CD4-positive, alpha-beta T cell treated with Interleukin-17A for 4 hours (primary cell): ENCODE measurements around the gene NLGN1.

Source experiments
- DNase-seq: peaks from one replicate; pipeline ENCODE4 v3.0.0-alpha.2; 2020; ENCODE audit warnings: mixed read lengths

Gene NLGN1

DNA sequence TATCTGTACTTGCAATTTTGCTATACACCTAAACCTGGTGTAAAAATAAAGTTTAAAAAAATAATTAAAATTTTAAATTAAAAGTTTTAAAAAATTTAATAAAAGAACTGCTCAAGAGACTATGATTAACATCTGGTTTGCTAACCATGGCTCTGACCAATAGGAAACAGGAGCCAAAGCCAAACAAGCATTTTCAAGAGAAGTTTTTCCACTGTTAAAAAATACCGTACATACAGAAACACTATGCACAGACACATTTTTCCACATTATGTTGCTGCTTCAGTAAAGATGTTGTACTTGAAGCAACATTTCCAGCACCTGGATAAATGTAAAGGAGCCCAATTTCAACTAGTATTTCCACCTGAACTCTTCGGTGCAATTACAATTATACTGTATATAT lies 917.7 kb downstream of the NLGN1 start:
- no peak for DNase-seq

DNA sequence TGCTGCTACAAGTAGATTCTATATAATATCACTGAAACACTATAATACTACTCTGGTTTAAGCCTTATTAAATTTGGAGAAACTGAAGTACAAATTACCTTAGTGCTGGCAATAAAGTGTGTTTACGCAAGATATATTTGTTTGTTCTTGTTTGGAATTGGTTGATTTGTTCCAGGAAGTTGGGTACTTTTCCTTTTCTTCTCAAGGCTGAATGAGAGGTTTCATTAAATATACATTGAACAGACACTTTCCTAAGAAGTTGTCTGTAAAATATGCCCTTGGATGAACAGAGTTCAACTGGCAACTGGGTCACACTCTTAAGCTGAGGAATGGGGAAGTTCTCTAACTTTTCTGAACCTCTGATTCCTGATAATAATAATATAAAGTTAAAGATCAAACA lies 919.5 kb downstream of the NLGN1 start:
- DNase-seq = no peak

DNA sequence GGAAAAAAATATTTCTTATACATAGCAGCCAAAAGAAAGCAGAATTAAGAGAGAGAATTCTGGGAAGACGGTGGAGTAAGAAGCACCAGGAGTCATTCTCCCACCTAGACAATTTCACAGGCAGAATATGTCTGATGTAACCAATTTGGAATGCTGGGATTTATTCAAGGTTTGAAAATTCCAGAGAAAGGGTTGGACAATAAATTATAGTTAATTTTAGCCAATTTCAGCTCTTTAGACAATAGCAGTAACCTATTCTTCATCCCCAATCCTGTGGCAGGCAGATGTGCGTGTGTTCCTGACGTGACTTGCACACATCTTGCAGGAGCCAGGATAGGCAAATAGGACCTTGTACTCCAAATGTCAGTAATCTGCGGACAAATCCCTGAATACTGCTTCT lies 920.6 kb downstream of the NLGN1 start:
- no peak for DNase-seq

DNA sequence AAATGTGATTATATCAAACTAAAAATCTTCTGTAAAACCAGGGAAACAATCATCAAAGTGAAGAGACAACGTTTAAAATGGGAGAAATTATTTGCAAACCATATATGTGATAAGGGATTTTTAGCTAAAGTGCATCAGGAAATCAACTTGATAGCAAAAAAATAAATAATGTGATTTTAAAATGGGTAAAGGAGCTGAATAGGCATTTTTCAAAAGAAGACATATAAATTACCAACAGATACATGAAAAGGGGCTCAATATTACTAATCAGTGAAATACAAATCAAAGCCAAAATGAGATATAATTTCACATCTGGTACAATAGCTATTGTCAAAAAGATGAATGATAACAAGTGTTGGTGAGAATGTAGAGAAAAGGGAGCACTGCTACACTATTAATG lies 924.0 kb downstream of the NLGN1 start:
- DNase-seq = no peak

DNA sequence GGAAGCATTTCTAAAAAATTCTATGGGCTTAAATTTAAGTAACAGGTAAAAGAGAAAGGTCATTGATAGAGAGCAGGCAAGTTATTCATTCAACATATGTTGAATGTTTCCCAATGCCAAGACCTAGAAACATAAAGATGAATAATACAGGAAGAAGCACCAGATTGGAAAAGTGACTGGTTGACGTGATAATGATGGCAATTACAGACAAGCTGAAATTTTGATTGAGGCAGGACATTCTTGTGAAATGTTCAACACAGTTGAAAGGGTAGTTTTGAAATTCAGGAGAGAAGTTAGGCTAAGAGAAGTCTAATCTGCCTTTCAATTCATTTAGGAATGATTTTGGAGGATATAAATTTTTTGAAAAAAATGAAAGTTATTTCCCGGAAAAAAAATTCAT lies 925.2 kb downstream of the NLGN1 start:
- no peak for DNase-seq

DNA sequence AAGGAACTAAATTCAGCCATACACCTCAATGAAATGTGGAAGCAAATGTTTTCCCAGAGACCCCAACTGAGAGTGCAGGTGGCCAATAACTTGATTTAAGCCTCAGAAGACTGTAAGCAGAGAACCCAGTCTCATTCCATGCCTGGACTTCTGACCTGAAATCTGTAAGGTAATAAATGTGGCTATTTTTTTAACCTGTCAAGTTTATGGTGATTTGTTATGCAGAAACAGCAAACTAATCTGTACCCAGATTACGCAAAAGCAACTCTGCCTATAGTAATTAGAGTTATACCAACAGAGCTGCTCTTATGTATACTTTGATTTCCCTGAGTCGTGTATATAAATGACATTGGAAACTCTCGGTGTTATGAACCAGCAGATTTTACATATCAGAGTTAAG lies 927.6 kb downstream of the NLGN1 start:
- DNase-seq = no peak

DNA sequence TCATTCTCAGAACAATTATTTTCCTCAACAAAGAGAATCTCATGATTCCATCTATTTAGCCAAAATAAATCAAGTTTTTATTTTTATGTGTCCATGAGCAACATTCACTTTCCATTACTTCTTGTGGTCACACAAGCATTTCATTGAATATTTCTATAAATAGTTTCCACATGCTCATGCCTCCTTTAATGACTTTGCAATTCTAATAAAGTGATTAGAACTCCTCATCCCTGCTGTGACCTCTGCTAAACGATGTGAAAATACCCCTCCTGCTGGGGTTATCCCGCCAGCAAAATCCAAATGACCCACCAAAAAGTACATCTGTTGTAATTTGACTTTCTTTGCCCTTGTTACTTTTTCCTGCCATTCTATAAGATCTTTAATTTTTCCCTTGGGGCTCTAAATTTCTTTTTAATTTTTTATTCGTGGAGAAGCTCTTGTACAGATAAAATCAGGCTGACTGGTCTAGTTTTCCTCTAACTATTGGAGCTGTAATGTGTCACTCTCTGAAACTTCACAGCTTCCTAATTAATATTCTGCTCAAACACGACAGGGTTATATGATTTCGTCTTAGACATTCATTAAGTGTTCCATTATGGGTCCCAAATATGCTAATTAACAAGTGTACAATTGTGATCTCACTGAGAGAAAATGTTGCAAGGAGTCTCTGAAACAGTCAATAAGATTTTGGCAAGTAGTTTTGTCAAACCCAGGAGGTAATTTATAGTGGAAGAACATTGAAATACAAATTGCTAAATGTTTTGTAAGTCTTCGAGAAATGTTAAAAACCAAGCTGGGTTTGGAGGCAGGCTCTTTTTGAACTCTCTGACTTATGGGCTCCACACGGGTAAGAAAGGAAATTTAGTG lies 928.5 kb downstream of the NLGN1 start:
- no peak for DNase-seq

DNA sequence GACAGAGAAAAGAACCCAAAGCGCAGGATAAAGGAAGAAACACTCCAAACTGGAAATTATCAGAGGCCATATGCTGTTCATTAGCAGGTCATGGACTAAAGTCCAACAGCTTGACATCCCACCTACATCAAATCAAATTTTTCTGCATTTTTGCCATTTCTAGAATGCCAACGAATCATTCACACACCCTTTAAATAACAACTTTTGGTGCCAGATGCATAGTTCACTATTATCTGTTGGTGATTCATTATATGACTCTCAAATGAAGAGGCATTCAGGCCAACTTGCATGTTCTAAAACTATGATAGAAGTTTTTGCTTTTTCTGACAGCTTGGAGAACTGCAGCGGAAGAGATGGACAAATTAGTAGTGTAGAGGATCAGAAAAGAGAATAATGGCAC lies 931.8 kb downstream of the NLGN1 start:
- DNase-seq = no peak

DNA sequence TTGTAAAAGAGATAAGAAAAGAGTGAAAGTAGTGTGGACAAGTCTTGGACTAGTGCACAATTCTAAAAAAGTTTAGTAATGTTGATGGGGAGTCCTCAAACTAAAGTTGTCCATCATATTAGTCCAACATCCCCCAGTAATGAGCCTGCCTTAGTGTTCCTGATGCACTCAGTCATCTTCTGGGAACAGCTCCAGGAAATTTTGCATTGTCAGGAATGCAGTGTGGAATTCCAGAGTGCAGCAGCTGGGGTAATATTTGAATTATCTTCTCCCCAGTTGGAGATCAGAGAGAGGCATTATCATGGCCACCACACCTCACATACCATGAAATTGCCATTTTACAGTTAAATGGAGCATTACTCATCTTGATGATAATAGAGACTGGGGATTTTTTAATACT lies 932.8 kb downstream of the NLGN1 start:
- no peak for DNase-seq

DNA sequence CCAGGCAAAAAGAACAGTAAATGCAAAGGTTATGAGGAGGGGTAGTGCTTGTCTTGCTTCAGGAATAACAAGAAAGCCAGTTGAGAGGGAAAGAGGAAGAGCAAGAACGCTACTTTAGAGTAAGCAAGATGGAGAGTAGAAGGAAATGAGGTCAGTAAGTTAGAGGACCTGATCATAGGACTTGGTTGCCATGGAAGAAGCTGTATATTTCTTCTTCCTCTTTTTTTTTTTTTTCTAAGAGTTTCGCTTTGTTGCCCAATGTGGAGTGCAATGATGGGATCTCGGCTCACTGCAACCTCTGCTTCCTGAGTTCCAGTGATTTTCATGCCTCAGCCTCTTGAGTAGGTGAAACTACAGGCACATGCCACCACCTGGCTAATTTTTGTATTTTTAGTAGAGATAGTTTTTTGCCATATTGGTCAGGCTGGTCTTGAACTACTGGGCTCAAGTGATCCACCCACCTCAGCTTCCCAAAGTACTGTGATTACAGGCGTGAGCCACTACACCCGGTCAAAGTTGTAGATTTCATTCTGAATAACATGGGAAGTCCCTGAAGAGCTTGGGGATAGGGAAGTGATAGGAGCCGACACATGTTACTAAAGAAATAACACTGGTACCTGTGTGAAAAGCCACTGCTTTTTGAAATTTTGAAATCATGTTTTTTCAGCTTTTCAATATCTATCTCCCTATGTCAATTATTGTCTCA lies 933.7 kb downstream of the NLGN1 start:
- DNase-seq = no peak

DNA sequence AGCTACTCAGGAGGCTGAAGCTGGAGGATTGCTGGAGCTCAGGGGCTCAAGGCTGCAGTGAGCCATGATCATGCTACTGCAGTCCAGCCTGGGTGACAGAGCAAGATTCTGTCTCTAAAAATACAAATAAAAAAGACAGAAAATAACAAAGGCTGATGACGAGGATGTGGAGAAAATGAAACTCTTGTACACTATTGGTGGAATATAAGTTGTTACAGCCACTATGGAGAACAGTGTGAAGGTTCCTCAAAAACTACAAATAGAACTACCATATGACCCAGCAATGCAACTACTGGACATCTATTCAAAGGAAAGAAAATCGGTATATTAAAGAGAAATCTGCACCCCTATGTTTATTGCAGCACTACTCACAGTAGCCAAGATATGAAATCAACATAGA lies 934.8 kb downstream of the NLGN1 start:
- DNase-seq = no peak

DNA sequence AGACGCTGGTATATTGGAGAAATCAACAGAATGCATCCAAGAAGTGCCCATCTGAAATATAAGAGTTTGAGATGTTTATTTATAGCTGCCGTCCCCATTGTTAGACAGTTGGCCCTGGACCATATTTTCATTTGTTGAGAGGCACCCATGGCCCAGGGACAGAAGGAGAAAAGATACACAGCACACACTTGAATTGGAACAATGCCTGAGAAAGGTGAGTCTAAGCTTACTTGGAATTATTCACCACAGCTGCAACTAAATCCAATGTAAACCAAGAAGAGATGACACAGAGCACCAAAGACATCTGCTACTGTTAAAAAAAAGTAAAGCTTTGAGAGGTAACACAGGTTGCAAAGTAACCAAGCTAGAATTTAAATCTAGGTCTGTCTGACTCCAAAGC lies 936.1 kb downstream of the NLGN1 start:
- DNase-seq = no peak

DNA sequence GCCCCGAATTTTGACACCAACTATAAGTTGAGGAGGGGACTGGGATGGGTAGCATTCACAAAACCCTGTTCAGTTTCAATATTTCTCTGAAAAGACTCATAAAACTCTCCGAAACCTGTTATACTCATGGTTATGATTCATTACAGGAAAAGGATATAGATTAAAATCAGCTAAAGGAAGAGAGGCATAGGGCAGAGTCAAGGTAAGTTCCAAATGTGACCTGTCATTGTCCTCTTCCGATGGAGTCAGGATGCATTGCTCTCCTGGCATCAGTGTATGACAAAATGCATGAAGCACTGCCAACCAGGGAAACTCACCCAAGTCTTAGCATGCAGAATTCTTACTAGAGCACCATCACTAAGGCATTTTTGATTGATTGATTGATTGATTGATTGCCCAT lies 936.6 kb downstream of the NLGN1 start:
- no peak for DNase-seq

DNA sequence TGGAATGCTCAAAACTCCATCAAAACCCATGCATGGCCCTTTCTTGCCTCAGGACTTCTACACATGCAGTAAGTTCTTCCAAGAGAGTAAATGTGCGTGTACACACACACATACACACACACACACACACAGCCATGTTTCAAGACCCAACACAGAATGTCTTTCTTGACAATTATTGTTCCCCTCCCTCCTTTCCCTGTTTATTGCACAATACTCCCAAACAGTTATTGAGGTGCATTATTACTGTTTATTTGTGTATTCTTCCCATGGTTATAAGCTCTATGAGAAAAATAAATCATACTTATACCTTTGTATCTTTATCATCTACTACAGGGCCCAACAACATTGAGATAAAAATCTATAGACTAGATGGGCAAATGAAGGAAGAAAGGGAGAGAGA lies 937.8 kb downstream of the NLGN1 start:
- DNase-seq = no peak

DNA sequence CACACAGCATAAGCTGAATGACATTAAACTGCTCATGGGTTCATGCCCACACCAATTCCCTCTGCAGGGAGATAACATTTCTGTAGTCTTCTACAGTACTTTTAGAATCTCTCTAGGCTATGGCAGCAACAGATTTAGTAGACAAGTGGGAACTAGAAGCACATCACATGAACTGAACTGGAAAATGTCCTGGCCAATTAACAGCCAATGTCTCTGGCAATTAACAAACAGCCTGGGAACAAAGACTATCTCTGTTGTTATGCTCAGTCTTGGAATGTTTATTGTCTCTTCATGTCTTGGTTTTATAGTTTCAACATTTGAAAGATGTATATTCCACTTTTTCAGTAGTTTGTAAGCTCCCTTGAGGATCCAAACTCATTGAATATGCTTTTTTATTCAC lies 938.4 kb downstream of the NLGN1 start:
- DNase-seq = no peak
